ENCODE data around the gene GJD4.

DNA sequence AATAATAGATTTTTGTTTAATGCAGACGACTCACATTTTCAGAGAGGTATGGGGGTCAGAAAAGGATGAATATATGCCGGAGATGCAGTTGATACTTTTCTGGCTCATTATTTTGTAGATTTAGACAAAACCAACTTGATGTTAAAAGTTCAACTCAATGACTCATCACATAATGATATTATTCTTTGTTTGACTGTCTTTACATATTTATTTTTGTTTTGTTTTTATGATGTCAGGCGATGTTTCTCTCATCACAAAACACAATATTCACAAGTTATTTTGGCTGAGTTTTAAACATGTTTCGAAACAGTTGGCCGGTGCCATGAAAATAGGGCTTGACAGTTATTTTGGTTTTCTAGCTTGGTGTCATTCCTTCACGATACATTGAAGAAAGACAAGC, 1.3 kb downstream of the GJD4 start:
- no peak for TF ChIP-seq POLR2A (IDR thresholded peaks at IDR 0.05)
- no peak for TF ChIP-seq CTCF (IDR thresholded peaks at IDR 0.05)
